Activated B cell treated with CpG ODN at 0.5 μM for 24 hours (primary cell): ENCODE data around the gene SCNN1B. TPM values are rescaled to one million over a fixed set of nuclear protein-coding genes. Genes with fewer than 3 reads are reported as not detected.
"Not testable (repeated sequence)": the region's sequence is repeated elsewhere in the genome, so short reads cannot be mapped to it uniquely, and the experiment has no call there.

ENCODE experiments used
- ATAC-seq: fragments of 200-7000 bp; cut with Tn5 transposase; one replicate; pipeline ENCODE4 v1.10.0; 2021; ENCODE audit warnings: low read depth, mild to moderate bottlenecking, moderate library complexity
- CTCF ChIA-PET: fragments of 350-600 bp; sonication (Branson Sonifier 250); formaldehyde crosslinking; loops from one replicate; lab custom pipeline; 2021; ENCODE audit warnings: antibody characterized with exemption; lab: Charles Lee
- POLR2A ChIA-PET: fragments of 350-600 bp; sonication (Branson Sonifier 250); formaldehyde crosslinking; loops from one replicate; lab custom pipeline; 2021; ENCODE audit warnings: antibody characterized with exemption; lab: Charles Lee
- DNase-seq: peaks from one replicate; pipeline ENCODE4 v3.0.0; 2022
- H3K27ac Mint-ChIP-seq: one replicate; pipeline ENCODE4 v1.8.0; 2020; ENCODE audit warnings: mixed read lengths
- H3K27me3 Mint-ChIP-seq: one replicate; pipeline ENCODE4 v1.8.0; 2021; ENCODE audit warnings: mixed read lengths
- H3K36me3 Mint-ChIP-seq: one replicate; pipeline ENCODE4 v1.8.0; 2021; ENCODE audit warnings: low read depth, mixed read lengths
- H3K4me1 Mint-ChIP-seq: one replicate; pipeline ENCODE4 v1.8.0; 2021; ENCODE audit warnings: mixed read lengths
- H3K4me3 Mint-ChIP-seq: one replicate; pipeline ENCODE4 v1.8.0; 2020; ENCODE audit warnings: mild to moderate bottlenecking, mixed read lengths
- H3K9me3 Mint-ChIP-seq: one replicate; pipeline ENCODE4 v1.8.0; 2020; ENCODE audit warnings: mixed read lengths
- CTCF ChIP-seq: fragments of 200-600 bp; IDR thresholded peaks from one replicate; pipeline ENCODE4 v1.8.0; 2022; ENCODE audit warnings: antibody characterized with exemption, mild to moderate bottlenecking
- intact Hi-C: fragments of 100-400 bp; cut with micrococcal nuclease; formaldehyde crosslinking; loops from one replicate; pipeline ENCODE4 v1.15.1; 2024
- total RNA-seq: library from RNA; stranded (reverse); gene quantifications from 2 replicates; pipeline ENCODE4 v1.2.3, GENCODE V29; 2022

The SCNN1B gene
- total RNA-seq, 1 donor from 2014 or later: not detected

- CTCF ChIA-PET: no interaction called here
- H3K4me3 Mint-ChIP-seq: no peak overlapping the region
- POLR2A ChIA-PET: interaction anchor here (0.6 kb wide), 1 partner anchor 121 kb away, joined by 3 read pairs; no protein-coding TSS in a partner anchor
- no peak for ATAC-seq
- no peak for TF ChIP-seq CTCF
- intact Hi-C loops: no loop called here
- H3K27me3 Mint-ChIP-seq: peaks cover 26% of the 10 kb centered on the region
- H3K9me3 Mint-ChIP-seq: no peaks in the 10 kb centered on the region
- no peaks in the 10 kb centered on the region for H3K36me3 Mint-ChIP-seq
- DNase-seq: no peak
- no peak overlapping the region for H3K27ac Mint-ChIP-seq
- no peaks in the 10 kb centered on the region for H3K4me1 Mint-ChIP-seq
Measured at GRCh38 chr16:23294260-23294659, 7.8 kb upstream of the SCNN1B start.

GRCh38 chr16:23296994-23297393 lies 5.1 kb upstream of the SCNN1B start:
- CTCF ChIA-PET: interaction anchor here (1.1 kb wide), 1 partner anchor 83 kb away, joined by 3 read pairs; no protein-coding TSS in a partner anchor
- intact Hi-C loops: no loop called here
- no peak overlapping the region for H3K27ac Mint-ChIP-seq
- H3K9me3 Mint-ChIP-seq: no peaks in the 10 kb centered on the region
- no peak for DNase-seq
- no peak overlapping the region for H3K4me3 Mint-ChIP-seq
- ATAC-seq: no peak
- H3K27me3 Mint-ChIP-seq: peaks cover 38% of the 10 kb centered on the region
- peaks cover 3% of the 10 kb centered on the region for H3K4me1 Mint-ChIP-seq
- POLR2A ChIA-PET: interaction anchor here (0.6 kb wide), 1 partner anchor 39 kb away, joined by 5 read pairs; no protein-coding TSS in a partner anchor
- TF ChIP-seq CTCF: no peak
- H3K36me3 Mint-ChIP-seq: no peaks in the 10 kb centered on the region

DNA sequence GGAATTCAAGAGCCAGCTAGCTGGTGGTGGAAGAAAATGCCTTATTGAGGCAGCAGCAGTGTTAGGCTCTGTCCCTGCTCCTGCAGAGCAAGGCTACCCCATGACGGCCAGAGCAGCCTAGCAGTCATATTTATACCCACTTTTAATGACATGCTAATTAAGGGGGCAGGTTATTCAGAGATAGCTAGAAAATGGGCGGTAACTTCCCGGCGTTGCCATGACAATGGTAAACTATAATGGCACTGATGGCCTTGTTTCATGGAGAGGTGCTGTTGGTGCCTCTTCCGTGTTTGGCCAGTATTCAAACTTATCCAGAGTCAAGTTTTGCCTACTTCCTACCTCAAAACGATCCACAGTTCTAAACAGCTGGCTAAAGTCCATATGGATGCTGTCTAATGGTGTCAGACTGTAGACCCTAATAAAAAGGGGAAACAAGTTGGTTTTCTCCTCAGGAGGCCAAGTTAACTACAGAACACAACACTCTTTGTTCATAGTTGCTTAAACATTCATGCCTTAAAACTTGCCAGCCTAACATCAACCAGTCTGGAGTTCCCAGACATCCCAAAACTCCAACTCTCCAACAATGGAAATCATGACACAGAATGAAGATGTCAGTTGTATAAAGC lies 3.7 kb upstream of the SCNN1B start:
- Mint-ChIP-seq H3K9me3 (no peaks in the 10 kb centered on the region), H3K27me3 (peaks cover 40% of the 10 kb centered on the region), H3K36me3 (no peaks in the 10 kb centered on the region), H3K27ac (no peak overlapping the region), H3K4me3 (no peak overlapping the region), H3K4me1 (peaks cover 3% of the 10 kb centered on the region)
- DNase-seq: no peak
- ATAC-seq: no peak
- TF ChIP-seq CTCF: no peak
- ChIA-PET CTCF (no interaction called here), POLR2A (no interaction called here)
- intact Hi-C loops: no loop called here

- H3K27me3 Mint-ChIP-seq: peaks cover 39% of the 10 kb centered on the region
- ATAC-seq, POLR2A ChIA-PET, intact Hi-C loops, H3K36me3 Mint-ChIP-seq, DNase-seq, H3K9me3 Mint-ChIP-seq, H3K27ac Mint-ChIP-seq, H3K4me3 Mint-ChIP-seq, H3K4me1 Mint-ChIP-seq, CTCF ChIA-PET: not testable (repeated sequence)
Measured at GRCh38 chr16:23299815-23300214, 2.3 kb upstream of the SCNN1B start.

- TF ChIP-seq CTCF: no peak
- ATAC-seq (no peak), DNase-seq (no peak)
- no peaks in the 10 kb centered on the region for H3K36me3 Mint-ChIP-seq
- peaks cover 29% of the 10 kb centered on the region for H3K27me3 Mint-ChIP-seq
- no peak overlapping the region for H3K4me3 Mint-ChIP-seq
- no peaks in the 10 kb centered on the region for H3K9me3 Mint-ChIP-seq
- POLR2A ChIA-PET: no interaction called here
- peaks cover 3% of the 10 kb centered on the region for H3K4me1 Mint-ChIP-seq
- CTCF ChIA-PET: no interaction called here
- H3K27ac Mint-ChIP-seq: no peak overlapping the region
- intact Hi-C loops: no loop called here
Measured at GRCh38 chr16:23301251-23302044, 654 bp upstream of the SCNN1B start.
